NCI-H1436 treated with DMSO at 0.1 percent for 48 hours (cell line): ENCODE results near the gene MARCHF6.
"Not testable (repeated sequence)": the region's sequence is repeated elsewhere in the genome, so short reads cannot be mapped to it uniquely, and the experiment has no call there.

Experiments
- DNase-seq: peaks from one replicate; lab custom pipeline; 2025; lab: John Stamatoyannopoulos, UW

The MARCHF6 gene

DNA sequence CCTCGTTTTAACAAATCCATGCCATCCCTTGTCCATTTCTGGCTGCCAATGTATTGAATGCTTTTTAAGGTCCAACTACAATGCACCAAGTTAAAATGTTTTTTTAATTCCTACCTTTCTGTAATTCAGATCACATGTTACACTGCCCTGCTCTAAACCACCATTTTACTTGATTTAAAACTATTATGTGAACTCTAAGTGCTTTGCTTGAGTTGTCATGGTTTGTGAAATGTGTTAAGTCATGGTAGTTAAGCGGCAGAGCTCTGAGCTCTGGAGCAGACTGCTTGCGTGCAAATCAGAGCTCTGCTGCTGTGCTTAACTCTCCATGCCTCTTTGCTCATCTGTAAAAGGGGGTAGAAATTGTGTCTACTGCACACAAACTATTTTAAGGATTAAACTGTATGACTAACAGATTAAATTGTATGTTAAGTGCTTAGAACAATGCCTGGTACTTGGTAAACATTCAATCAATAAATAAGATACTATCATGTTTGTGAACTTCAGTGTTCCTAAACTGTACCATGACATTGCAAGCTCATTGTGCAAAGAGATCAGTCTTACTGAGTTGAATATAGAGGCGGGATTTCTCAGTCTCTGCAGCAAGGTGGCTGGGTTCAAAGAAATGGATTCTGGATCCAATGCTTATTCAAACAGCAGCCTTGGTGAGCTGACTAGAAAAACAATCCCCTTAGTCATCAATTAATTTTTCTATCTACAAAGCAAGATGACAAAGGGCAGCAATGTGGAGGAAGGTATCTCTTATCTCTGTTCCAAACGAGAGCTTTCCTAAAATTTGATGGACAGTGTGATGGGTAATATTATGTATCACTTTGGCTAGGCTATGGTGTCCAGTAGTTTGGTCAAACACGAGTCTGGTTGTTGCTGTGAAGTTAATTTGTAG, 29.7 kb upstream of the MARCHF6 start:
- peak; percentile 34 for DNase-seq

- DNase-seq: no peak
These were observed 28.8 kb upstream of the MARCHF6 start for GRCh38 chr5:10324518-10325370.

- DNase-seq: no peak
These were observed 25.2 kb upstream of the MARCHF6 start for GRCh38 chr5:10328323-10328722.

DNA sequence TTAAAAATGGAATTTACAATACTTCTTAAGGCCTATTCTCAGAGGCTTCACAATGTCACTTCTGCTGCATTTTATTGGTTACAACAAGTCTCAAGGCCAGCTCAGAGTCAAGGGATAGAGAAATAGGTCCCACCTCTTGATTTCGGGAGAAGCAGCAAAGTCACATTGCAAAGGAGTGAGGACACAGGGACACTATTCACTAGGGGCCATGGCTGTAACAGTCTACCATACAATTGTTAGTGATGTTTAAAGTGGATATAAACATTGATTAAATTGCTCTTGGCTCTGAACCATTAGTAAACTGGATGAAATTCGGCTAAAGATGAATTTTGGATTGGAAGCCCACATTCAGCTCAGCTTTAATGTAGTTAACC, 24.1 kb upstream of the MARCHF6 start:
- DNase-seq: no peak

DNA sequence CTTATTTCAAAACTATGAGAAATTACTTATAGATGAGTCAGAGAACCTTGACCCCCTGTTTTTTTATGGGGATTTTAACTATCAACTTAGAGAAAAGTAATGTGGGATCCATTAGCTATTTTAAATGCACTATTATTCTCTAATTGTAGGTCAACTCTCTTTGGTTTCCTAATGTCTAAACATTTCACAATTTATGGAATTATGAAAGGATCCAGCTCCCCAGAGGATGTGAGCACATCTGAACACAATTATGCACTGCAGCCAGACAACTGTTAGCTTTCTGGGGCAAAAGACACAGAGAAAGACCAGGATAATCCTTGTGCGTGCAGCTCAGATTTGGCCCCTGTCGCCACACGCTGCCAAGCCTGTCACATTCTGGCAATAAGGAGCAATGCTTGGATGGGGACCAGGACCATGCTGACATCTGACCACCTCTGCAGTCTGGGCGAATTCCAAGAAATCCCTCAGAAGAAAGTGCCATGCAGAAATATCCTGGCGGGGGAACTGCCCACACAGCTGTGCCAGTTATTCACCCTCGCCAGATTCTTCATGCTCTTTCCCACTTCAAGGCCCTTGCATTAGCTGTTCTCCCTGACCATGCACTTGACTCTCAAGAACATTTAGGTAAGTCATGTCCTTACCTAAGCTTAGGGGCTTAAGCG, 23.5 kb upstream of the MARCHF6 start:
- no peak for DNase-seq

- no peak for DNase-seq
These were observed 22.8 kb upstream of the MARCHF6 start for GRCh38 chr5:10330511-10331230.

DNA sequence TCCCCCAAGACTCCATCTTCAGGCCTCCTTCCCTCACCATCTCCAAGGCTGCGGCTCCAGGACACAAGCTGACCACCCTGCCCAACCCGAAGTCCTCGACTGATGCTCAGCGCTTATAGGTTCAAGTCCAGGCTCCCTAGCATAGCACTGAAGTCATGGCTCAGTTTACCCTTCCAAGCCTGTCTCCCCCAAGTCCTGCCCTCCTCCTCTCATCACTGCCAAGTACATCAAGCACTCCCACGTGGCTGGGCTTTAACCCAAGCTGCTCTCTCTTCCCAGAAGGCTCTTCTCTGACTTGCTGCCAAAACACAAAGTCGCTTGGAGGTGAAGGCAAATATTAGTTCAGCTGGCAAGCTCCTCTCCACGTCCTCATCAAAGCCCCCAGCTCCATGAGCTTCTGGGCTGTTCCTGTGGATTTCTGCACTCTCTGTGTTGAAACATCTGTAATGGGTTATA, 22.1 kb upstream of the MARCHF6 start:
- DNase-seq: peak; percentile 41

- no peak for DNase-seq
These were observed 21.2 kb upstream of the MARCHF6 start for GRCh38 chr5:10332301-10332700.

DNA sequence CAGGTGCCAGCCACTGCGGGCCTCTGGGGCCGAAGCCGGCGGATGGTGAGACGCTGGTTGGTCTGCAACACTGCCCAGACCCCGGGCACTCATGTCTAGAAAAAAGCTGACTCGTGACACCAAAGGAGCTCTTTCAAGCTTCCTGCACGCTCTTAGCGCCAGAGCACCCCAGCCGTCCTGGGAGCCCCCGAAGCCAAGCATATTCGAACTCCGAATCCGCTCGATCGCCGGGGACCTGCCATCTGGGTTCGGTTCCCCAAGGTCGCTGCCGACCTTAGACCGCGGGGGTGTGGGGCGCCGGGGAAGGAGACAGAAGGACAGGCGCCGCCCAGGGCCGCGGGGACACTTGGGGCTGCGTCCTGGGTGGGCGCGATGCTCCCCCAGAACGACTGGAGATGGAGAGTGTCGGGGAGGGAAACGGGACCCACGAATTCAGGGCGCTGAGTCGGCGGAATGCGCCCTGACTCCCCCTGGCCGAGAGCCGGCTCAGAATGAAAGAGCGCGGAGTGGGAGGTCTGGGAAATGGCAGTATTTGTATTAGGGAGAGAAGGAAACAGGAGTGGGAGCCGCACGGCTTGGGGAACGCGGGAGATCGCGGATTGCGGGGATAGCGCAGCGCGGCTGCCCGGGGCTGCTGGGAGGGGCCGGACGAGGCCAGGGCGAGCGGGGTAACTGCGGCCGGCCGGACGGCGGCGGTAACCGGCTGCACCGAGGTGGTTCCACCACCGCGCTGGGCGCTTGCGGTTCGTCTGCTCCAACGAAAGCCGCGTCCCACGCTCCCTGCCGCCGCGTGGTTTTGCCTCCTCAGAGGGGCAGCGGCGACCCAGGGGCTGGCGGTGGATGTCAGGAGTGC, 20.1 kb upstream of the MARCHF6 start:
- DNase-seq: no peak

DNA sequence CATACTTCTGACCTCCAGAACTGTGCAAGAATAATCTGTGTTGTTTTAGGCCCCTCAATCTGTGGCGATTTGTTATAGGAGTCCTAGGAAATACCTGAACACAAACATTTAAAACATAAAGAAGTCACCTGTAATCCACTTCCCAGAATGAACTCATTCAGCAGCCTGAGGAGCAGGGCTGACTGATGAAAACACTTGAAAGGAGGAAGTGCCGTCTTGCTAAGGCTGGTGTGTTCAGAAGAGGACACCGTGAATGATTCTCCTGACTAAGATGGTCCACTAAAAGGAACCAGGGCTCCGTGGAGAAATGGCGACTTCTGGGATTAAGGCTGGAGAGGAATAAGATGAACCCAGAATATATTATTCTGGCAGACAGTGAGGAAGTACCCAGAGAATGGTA, 18.7 kb upstream of the MARCHF6 start:
- DNase-seq: no peak

DNA sequence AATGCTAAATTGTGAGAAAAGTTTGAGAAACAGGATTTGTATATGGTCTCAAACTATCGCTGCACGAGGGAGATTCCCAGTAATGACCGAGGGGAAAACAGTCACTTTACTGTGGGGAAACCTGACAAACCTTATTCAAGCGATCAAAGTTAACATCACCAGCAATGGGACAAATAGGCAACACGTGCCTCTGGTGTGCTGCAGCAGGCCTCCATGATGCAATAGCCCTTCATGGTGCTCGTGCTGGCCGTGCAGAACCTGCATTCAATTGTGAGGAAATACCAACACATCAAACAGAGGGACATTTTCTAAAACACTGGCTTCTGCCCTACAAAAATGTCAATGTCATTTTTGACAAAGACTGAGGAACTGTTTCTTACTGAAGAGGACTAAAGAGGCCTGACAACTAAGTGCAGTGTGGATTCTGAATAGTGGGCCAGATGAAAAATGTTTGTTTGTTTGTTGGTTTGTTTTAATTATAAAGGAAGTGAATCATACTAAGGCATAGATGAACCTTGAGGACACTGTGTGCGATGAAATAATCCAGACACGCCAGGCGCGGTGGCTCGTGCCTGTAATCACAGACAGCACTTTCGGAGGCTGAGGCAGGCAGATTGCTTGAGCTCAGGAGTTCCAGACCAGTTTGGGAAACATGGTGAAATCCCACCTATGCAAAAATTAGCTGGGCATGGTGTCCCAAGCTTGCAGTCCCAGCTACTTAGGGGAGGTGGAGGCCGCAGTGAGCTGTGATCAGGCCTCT, 17.6 kb upstream of the MARCHF6 start:
- DNase-seq: no peak

GRCh38 chr5:10337107-10337506, 16.4 kb upstream of the MARCHF6 start:
- DNase-seq: no peak

GRCh38 chr5:10337986-10338385, 15.5 kb upstream of the MARCHF6 start:
- DNase-seq: no peak

- DNase-seq: no peak
These were observed 14.8 kb upstream of the MARCHF6 start for GRCh38 chr5:10338686-10339057.

DNA sequence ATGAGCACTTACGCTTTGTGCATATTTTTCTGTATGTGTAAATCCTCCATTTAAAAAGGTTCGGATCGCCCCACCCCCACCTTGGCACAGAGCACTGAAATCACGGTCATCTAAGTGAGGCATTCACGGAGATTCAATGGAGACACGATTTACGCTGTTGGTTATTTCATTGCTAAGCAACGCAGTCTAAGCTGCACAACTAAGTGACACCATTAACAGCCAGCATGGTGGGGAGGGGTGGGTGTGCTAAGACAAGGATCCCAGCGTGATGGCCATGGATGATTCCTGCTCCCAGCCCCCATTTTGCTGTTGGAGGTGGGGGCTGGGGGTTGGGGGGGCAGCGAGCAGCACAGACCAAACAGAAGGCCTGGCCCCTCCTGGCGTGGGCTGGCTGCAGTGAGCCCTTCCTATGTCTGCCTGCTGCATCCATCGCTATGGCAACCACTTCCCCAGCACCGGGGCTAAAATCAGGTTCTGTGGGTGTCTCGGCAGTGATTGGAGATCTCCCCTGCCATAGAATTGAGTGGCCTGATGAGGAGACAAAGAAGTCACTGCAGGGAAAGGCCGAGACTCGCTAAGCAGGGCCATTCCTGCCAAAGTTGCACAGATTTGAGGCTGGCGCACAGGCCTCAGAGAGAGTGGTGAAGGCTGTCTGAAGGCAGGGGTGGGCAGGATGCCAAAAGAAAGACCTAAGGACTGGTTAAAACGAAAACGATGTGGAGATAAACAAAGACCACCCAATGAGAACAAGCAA, 14.3 kb upstream of the MARCHF6 start:
- DNase-seq: peak; percentile 71

GRCh38 chr5:10339958-10340357, 13.5 kb upstream of the MARCHF6 start:
- no peak for DNase-seq

- no peak for DNase-seq
These were observed 10.0 kb upstream of the MARCHF6 start for GRCh38 chr5:10343486-10343885.

- DNase-seq: not testable (repeated sequence)
These were observed 8.9 kb upstream of the MARCHF6 start for GRCh38 chr5:10344461-10345106.

DNA sequence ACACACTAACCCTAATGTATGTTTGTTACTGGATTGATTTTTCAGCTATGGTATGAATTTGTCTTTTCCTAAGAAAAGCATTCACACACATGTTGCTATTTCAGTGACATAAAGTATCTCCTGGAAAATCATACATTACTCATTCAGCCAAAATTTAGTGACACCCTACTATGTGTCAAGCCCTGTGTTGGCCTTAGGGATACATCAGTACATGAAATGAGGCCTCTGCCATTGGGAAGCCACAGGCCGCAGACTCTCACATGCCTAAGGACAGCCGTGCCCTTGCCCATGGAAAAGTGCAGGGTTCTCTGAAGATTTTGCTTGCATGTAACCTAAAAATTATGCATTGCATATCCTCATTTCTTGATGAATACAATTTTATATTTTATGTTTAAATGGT, 5.2 kb upstream of the MARCHF6 start:
- no peak for DNase-seq
